NB4 (cell line): Measurements from ENCODE around the gene CLK2.

ENCODE experiments used
- CTCF ChIP-seq: IDR thresholded peaks from one replicate; pipeline ENCODE4 v1.5.1; 2012; ENCODE audit warnings: low read depth, low read length
- MYC ChIP-seq: IDR thresholded peaks from 2 replicates; pipeline ENCODE4 v1.6.1; 2011; ENCODE audit warnings: low read depth, low read length
- POLR2A ChIP-seq: IDR thresholded peaks from 2 replicates; pipeline ENCODE4 v1.6.1; 2011; ENCODE audit warnings: mild to moderate bottlenecking; ENCODE audit not compliant: insufficient read length; ENCODE audit errors: extremely low read depth
- TF ChIP-seq, protein P1 (sequence below): IDR thresholded peaks from 2 replicates; pipeline ENCODE4 v1.6.1; 2011; ENCODE audit warnings: low read depth, low read length

- TF ChIP-seq CTCF (no peak), POLR2A (no peak), MYC (no peak)
- TF ChIP-seq, protein P1, sequence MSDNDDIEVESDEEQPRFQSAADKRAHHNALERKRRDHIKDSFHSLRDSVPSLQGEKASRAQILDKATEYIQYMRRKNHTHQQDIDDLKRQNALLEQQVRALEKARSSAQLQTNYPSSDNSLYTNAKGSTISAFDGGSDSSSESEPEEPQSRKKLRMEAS: no peak
These were observed 13.2 kb upstream of the CLK2 start for GRCh38 chr1:155286544-155286943.
